Heart left ventricle (tissue), 16 donors: ENCODE data around the gene TXNL4A. TPM values are rescaled to one million over a fixed set of nuclear protein-coding genes. Genes with fewer than 3 reads are reported as not detected.
"Not testable (repeated sequence)": the region's sequence is repeated elsewhere in the genome, so short reads cannot be mapped to it uniquely, and the experiment has no call there.

Experiments used
- ATAC-seq, 4 donors: fragments of 200-7000 bp; cut with Tn5 transposase; one replicate each; pipeline ENCODE4 v1.9.1; 2020 to 2022; ENCODE audit warnings: moderate library complexity in 4 of 4, mild to moderate bottlenecking in 3 of 4, moderate number of reproducible peaks in 1 of 4
- DNase-seq, 5 donors: peaks; one replicate each; pipeline ENCODE4 v3.0.0-alpha.2; 2020
- H3K27ac ChIP-seq, 12 donors: fragments of 200-600 bp; sonication (generic) in 4 of 12; one replicate each; pipeline versions ENCODE4 v1.5.0 to v1.8.0; 2016 to 2022; ENCODE audit warnings: mild to moderate bottlenecking in 2 of 12
- H3K27me3 ChIP-seq, 9 donors: fragments of 200-600 bp; sonication (generic) in 2 of 9; one replicate each; pipeline versions ENCODE4 v1.5.1 to v1.8.0; 2016 to 2022; ENCODE audit warnings: mild to moderate bottlenecking in 3 of 9
- H3K36me3 ChIP-seq, 9 donors: fragments of 200-600 bp; sonication (generic) in 2 of 9; one replicate each; pipeline versions ENCODE4 v1.5.0 to v1.8.0; 2018 to 2022; ENCODE audit warnings: mild to moderate bottlenecking in 2 of 9
- H3K4me1 ChIP-seq, 12 donors: fragments of 200-600 bp; sonication (generic) in 4 of 12; one replicate each; pipeline versions ENCODE4 v1.5.0 to v1.8.0; 2016 to 2022; ENCODE audit warnings: mild to moderate bottlenecking in 3 of 12
- H3K4me3 ChIP-seq, 12 donors: fragments of 200-600 bp; sonication (generic) in 4 of 12; one replicate each; pipeline versions ENCODE4 v1.5.0 to v1.8.0; 2017 to 2022; ENCODE audit warnings: mild to moderate bottlenecking in 9 of 12, moderate library complexity in 4 of 12
- H3K9me3 ChIP-seq, 12 donors: fragments of 200-600 bp; sonication (generic) in 4 of 12; one replicate each; pipeline versions ENCODE4 v1.5.0 to v1.8.0; 2016 to 2022; ENCODE audit warnings: mild to moderate bottlenecking in 1 of 12
- CTCF ChIP-seq, 12 donors: fragments of 200-600 bp; sonication (generic) in 4 of 12; IDR thresholded peaks; one replicate each; pipeline versions ENCODE4 v1.5.0 to v1.8.0; 2018 to 2022; ENCODE audit warnings: antibody characterized with exemption in 12 of 12, mild to moderate bottlenecking in 5 of 12
- POLR2A ChIP-seq, 2 donors: fragments of 450-650 bp; IDR thresholded peaks; one replicate each; pipeline ENCODE4 v1.6.1; 2017; ENCODE audit warnings: antibody characterized with exemption in 2 of 2, mild to moderate bottlenecking in 2 of 2, moderate library complexity in 2 of 2
- WGBS, 4 donors: extraction: QIAGEN DNeasy Blood & Tissue Kit in 2 of 4; methylation state at CpG; one replicate each; pipeline versions ENCODE4 v1.1.5 to v1.1.7; 2013 to 2018; 5-methylcytosine and 5-hydroxymethylcytosine counted together
- intact Hi-C, 10 donors: fragments of 100-400 bp; cut with DNase I; formaldehyde crosslinking; loops; one replicate each; pipeline versions ENCODE4 v1.11.1 to v1.14.2; 2022
- polyA plus RNA-seq, 2 donors: library from polyadenylated mRNA; stranded (reverse); fragments of 200-250 nt; gene quantifications; one replicate each; pipeline ENCODE4 v1.2.3, GENCODE V29; 2013
- total RNA-seq, 9 donors: library from RNA; depleted of rRNA in 2 of 9; stranded (reverse); fragments of >200 nt in 2 of 9; fragmentation: NEBNext Ultra II Directional in 3 of 9; extraction: Animal tissue kit (Norgen Biotek cat#: 25700) in 3 of 9; gene quantifications; one replicate each; pipeline versions ENCODE4 v1.1.0 to v1.2.4, GENCODE V29; 2016 to 2023
- donor health status: ischemic (EF 13 %, LVEDD 7.1; RV severe dilation, severe dysfunction).
- donor health status: healthy with polysubstance abuse.
- donor health status: DM: no; HTN: yes; CAD: no.
- donor health status: DM: no; HTN: no; CAD: no.
- donor health status: ischemic (EF 25% LVEDD 6.9; RV normal size, moderate dysfunction).
- donor health status: ischemic (EF 25% LVEDD 5.7; RV mildly dilated, moderate dysfunction).
- donor health status: healthy.
- donor health status: DM: yes; HTN: yes; CAD: no.
- donor health status: ischemic (EF 35%, LVEDD 5.7; RV mildly dilated, moderate dysfunction).
- donor health status: nonischemic (EF 11% LVEDD 7.7; RV severe dilation, severe dysfunction).
- donor health status: DM: yes; HTN: yes; CAD: no.
- donor health status: PGD.
- donor health status: ischemic (EF 29% LVEDD 5.4; RV normal size, mild dysfunction).
- donor health status: nonischemic (EF 23%, LVEDD 6.1; RV moderate dilation, normal function).

The TXNL4A gene
- total and polyA plus RNA-seq, 11 donors, result 35.2 to 139 (median 92.0) TPM

GRCh38 chr18:79960921-79961526 lies 27.3 kb downstream of the TXNL4A start:
- Histone ChIP-seq H3K4me3 (no peak overlapping the region), H3K9me3 (no peaks in the 10 kb centered on the region), H3K36me3 (no peaks in the 10 kb centered on the region), H3K27ac (no peak overlapping the region), H3K4me1 (peaks cover 0 to 18% (median 8%) of the 10 kb centered on the region in 12 donors), H3K27me3 (peaks cover 0 to 5% (median 0%) of the 10 kb centered on the region in 9 donors)
- ATAC-seq, result no peak
- intact Hi-C loops, result no loop called here
- 87 to 92% (median 90%) methylated on average over 15 to 16 of the region's 16 CpGs for WGBS, 4 donors
- no peak for DNase-seq
- TF ChIP-seq POLR2A (IDR thresholded peaks at IDR 0.05), result no peak
- no peak for TF ChIP-seq CTCF (IDR thresholded peaks at IDR 0.05)

- 38 to 43% (median 41%) methylated on average over 12 of the region's 12 CpGs for WGBS, 4 donors
- H3K27me3 ChIP-seq, H3K4me3 ChIP-seq, H3K9me3 ChIP-seq, ATAC-seq, H3K36me3 ChIP-seq, intact Hi-C loops, H3K27ac ChIP-seq, DNase-seq: not testable (repeated sequence)
- peaks cover 0 to 13% (median 5%) of the 10 kb centered on the region in 12 donors for H3K4me1 ChIP-seq
These were observed 28.1 kb downstream of the TXNL4A start for GRCh38 chr18:79960161-79960801.

- intact Hi-C loops, result loop anchor here in 2 of 10 donors (10.0 kb wide), 4 partner anchors 76 to 274 kb away; partner anchors contain the start of genes ADNP2 (in 1 of the 2) and RBFA (in 1 of the 2)
- TF ChIP-seq CTCF (IDR thresholded peaks at IDR 0.05) (no peak), POLR2A (IDR thresholded peaks at IDR 0.05) (no peak)
- WGBS, 4 donors, result 96 to 98% (median 96%) methylated on average over 2 of the region's 2 CpGs
- Histone ChIP-seq H3K27me3 (peaks cover 0 to under 1% (median 0%) of the 10 kb centered on the region in 9 donors), H3K27ac (no peak overlapping the region), H3K36me3 (no peaks in the 10 kb centered on the region), H3K9me3 (no peaks in the 10 kb centered on the region), H3K4me3 (no peak overlapping the region), H3K4me1 (peaks cover 0 to 9% (median under 1%) of the 10 kb centered on the region in 12 donors)
- DNase-seq (no peak), ATAC-seq (no peak)
These were observed 29.4 kb downstream of the TXNL4A start for GRCh38 chr18:79958981-79959380.

GRCh38 chr18:79956276-79956675 lies 32.1 kb downstream of the TXNL4A start:
- Histone ChIP-seq H3K9me3 (no peaks in the 10 kb centered on the region), H3K27me3 (no peaks in the 10 kb centered on the region), H3K4me3 (no peak overlapping the region), H3K27ac (no peak overlapping the region), H3K4me1 (peaks cover 0 to 12% (median 5%) of the 10 kb centered on the region in 12 donors), H3K36me3 (no peaks in the 10 kb centered on the region)
- intact Hi-C loops, result loop anchor here in 2 of 10 donors (10.0 kb wide), 4 partner anchors 79 to 271 kb away; partner anchors contain the start of genes ADNP2 (in 1 of the 2) and RBFA (in 1 of the 2)
- WGBS, 4 donors, result 90 to 91% (median 90%) methylated on average over 2 of the region's 2 CpGs
- TF ChIP-seq POLR2A (IDR thresholded peaks at IDR 0.05), result no peak
- TF ChIP-seq CTCF (IDR thresholded peaks at IDR 0.05), result no peak
- DNase-seq (no peak), ATAC-seq (no peak)
